AG10803 (cell line): Measurements from ENCODE around the gene PAIP1.
"Not testable (repeated sequence)": the region's sequence is repeated elsewhere in the genome, so short reads cannot be mapped to it uniquely, and the experiment has no call there.

Source experiments
- DNase-seq: peaks from one replicate; pipeline ENCODE4 v3.0.0; 2010; ENCODE audit warnings: low read depth
- H3K4me3 ChIP-seq: 2 replicates; pipeline ENCODE4 v1.5.1; 2011; ENCODE audit warnings: mild to moderate bottlenecking, low read length, control low read depth
- TF ChIP-seq, protein P1 (sequence below): conservative IDR thresholded peaks from 2 replicates; pipeline ENCODE4 v1.5.1; 2011; ENCODE audit warnings: mild to moderate bottlenecking, low read length, control low read depth, inconsistent platforms

The PAIP1 gene

DNA sequence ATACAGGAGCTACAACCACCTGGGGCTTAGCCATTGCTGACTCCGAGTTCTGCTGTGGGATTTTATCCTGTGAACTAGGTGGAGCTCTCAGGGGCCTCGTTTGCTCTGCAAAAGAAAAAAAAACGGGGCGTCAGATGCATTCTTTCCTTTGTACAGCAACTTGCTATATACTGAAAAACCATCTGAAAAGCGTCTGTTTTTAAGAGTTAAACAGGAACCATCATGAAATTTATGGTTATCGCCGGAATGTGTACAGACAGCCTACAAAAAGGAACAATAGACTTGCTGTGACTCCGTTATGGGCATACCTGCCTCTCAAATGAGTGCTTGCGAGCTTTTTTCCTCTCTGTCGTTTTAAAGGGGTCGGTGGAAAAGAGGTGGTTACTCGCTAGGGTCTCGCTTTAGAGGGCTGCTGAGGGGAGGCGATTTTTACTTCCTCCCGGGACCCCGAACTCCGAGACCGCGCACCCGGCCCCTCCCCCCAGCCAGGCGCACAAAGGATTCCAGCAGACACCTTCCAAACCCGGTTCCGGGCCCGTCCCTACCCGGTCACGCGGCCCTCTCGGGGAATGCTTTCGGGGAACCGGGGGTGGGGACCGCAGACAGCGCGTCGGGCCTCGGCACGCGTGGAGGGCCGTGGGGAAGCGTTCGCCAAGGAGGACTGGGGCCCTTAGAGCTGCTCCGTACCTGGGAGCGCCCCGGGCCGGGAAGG is 826 bp downstream of the PAIP1 start:
- DNase-seq, result peak; percentile 41
- H3K4me3 ChIP-seq, result peak overlapping the region; percentile 87
- TF ChIP-seq, protein P1, sequence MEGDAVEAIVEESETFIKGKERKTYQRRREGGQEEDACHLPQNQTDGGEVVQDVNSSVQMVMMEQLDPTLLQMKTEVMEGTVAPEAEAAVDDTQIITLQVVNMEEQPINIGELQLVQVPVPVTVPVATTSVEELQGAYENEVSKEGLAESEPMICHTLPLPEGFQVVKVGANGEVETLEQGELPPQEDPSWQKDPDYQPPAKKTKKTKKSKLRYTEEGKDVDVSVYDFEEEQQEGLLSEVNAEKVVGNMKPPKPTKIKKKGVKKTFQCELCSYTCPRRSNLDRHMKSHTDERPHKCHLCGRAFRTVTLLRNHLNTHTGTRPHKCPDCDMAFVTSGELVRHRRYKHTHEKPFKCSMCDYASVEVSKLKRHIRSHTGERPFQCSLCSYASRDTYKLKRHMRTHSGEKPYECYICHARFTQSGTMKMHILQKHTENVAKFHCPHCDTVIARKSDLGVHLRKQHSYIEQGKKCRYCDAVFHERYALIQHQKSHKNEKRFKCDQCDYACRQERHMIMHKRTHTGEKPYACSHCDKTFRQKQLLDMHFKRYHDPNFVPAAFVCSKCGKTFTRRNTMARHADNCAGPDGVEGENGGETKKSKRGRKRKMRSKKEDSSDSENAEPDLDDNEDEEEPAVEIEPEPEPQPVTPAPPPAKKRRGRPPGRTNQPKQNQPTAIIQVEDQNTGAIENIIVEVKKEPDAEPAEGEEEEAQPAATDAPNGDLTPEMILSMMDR, result no peak; the same call in 1 of the 2 replicates

- DNase-seq, result no peak
- TF ChIP-seq, protein P1, result no peak
- no peak overlapping the region for H3K4me3 ChIP-seq
Measured at GRCh38 chr5:43554497-43554896, 2.4 kb downstream of the PAIP1 start.

GRCh38 chr5:43553381-43553780 is 3.5 kb downstream of the PAIP1 start:
- no peak overlapping the region for H3K4me3 ChIP-seq
- TF ChIP-seq, protein P1, result no peak
- DNase-seq, result no peak

GRCh38 chr5:43551731-43552130 is 5.1 kb downstream of the PAIP1 start:
- DNase-seq, result no peak
- H3K4me3 ChIP-seq, result no peak overlapping the region
- TF ChIP-seq, protein P1, result no peak

DNA sequence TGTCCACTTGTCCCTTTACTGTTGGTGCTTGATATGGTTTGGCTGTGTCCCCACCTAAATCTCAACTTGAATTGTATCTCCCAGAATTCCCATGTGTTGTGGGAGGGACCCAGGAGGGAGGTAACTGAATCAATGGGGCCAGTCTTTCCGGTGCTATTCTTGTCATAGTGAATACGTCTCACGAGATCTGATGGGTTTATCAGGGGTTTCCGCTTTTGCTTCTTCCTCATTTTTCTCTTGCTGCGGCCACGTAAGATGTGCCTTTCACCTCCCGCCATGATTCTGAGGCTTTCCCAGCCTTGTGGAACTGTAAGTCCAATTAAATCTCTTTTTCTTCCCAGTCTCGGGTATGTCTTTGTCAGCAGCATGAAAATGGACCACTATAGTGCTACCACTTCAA is 7.6 kb downstream of the PAIP1 start:
- DNase-seq, H3K4me3 ChIP-seq: not testable (repeated sequence)

GRCh38 chr5:43548358-43548757 is 8.5 kb downstream of the PAIP1 start:
- TF ChIP-seq, protein P1, result no peak
- H3K4me3 ChIP-seq, result no peak overlapping the region
- no peak for DNase-seq

GRCh38 chr5:43547532-43547931 is 9.3 kb downstream of the PAIP1 start:
- no peak for DNase-seq
- TF ChIP-seq, protein P1, result no peak
- no peak overlapping the region for H3K4me3 ChIP-seq
